Measurements from ENCODE around the gene TNXB.

The TNXB gene, protein sequence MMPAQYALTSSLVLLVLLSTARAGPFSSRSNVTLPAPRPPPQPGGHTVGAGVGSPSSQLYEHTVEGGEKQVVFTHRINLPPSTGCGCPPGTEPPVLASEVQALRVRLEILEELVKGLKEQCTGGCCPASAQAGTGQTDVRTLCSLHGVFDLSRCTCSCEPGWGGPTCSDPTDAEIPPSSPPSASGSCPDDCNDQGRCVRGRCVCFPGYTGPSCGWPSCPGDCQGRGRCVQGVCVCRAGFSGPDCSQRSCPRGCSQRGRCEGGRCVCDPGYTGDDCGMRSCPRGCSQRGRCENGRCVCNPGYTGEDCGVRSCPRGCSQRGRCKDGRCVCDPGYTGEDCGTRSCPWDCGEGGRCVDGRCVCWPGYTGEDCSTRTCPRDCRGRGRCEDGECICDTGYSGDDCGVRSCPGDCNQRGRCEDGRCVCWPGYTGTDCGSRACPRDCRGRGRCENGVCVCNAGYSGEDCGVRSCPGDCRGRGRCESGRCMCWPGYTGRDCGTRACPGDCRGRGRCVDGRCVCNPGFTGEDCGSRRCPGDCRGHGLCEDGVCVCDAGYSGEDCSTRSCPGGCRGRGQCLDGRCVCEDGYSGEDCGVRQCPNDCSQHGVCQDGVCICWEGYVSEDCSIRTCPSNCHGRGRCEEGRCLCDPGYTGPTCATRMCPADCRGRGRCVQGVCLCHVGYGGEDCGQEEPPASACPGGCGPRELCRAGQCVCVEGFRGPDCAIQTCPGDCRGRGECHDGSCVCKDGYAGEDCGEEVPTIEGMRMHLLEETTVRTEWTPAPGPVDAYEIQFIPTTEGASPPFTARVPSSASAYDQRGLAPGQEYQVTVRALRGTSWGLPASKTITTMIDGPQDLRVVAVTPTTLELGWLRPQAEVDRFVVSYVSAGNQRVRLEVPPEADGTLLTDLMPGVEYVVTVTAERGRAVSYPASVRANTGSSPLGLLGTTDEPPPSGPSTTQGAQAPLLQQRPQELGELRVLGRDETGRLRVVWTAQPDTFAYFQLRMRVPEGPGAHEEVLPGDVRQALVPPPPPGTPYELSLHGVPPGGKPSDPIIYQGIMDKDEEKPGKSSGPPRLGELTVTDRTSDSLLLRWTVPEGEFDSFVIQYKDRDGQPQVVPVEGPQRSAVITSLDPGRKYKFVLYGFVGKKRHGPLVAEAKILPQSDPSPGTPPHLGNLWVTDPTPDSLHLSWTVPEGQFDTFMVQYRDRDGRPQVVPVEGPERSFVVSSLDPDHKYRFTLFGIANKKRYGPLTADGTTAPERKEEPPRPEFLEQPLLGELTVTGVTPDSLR (N-terminal part only)

DNA sequence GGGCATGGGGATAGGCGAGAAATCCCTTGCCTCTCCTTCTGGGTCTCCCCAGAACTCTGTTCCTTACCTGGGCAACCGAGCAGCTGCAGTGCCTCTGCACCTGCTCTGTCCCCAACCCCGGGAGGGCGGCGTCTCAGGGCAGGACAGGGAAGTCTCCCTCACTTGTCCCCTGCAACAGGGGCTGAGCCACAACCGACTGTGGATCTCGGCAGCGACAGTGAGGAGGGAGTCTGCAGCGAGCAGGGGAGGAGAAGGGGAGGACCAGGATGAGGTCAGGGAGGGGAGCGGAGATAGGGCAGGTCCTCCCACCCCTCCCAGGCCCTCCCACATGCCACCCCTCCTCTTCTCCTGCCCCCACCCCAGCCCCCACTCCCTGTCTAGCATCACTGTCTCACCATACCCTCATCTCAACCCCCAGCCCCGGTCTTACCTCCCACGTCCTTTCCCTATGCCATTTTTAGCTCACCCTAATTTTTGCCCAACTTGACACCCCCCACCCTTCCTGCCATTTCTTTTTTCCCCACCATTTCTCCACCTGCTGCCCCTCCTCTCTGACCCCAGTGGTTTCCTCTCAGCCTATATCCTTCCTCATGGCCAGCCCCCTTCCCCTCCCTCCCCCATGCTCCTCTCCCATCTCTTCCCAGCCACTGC lies at the start of gene TNXB:
TNXB (minus strand) TSS at position 225 of the 651 bp plus-strand sequence. CDS start 11,140 bp downstream, outside the sequence.
- no peak within 1 kb of the TSS for H3K4me3 ChIP-seq (ENCODE audit: low read depth, low read length)
- DNase-seq (ENCODE audit: low read depth): no peak

DNA sequence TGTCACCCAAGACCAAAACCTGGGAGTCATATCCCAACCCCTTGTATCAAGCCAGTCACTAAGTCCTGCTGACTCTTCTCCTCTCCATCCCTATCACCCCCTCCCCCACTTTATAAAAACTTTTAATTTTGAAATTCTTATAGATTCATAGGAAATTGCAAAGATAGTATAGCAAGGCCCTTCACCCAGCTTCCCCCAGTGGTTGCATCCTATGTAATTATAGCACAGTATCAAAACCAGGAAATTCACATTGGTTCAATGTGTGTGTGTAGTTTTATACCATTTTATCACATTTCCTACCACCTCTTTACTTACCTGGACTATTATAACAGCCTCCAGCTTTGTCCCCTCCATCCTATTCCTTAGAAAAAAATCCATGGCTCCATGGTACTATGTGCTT lies 48.9 kb upstream of the TNXB start:
- no peak overlapping the region for H3K4me3 ChIP-seq (ENCODE audit: low read depth, low read length)
- no peak for DNase-seq (ENCODE audit: low read depth)

DNA sequence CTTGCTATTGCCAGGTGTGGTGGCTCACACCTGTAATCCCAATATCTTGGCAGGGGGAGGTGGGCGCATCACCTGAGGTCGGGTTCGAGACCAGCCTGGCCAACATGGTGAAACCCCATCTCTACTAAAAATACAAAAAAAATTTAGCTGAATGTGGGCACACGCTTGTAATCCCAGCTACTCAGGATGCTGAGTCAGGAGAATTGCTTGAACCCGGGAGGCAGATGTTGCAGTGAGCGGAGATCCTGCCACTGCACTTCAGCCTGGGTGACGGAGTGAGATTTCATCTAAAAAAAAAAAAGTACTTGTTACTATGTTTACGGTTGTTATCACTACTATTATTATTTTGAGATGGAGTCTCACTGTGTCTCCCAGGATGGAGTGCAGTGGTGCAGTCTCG lies 47.8 kb upstream of the TNXB start:
- DNase-seq (ENCODE audit: low read depth): no peak
- H3K4me3 ChIP-seq (ENCODE audit: low read depth, low read length): no peak overlapping the region

DNA sequence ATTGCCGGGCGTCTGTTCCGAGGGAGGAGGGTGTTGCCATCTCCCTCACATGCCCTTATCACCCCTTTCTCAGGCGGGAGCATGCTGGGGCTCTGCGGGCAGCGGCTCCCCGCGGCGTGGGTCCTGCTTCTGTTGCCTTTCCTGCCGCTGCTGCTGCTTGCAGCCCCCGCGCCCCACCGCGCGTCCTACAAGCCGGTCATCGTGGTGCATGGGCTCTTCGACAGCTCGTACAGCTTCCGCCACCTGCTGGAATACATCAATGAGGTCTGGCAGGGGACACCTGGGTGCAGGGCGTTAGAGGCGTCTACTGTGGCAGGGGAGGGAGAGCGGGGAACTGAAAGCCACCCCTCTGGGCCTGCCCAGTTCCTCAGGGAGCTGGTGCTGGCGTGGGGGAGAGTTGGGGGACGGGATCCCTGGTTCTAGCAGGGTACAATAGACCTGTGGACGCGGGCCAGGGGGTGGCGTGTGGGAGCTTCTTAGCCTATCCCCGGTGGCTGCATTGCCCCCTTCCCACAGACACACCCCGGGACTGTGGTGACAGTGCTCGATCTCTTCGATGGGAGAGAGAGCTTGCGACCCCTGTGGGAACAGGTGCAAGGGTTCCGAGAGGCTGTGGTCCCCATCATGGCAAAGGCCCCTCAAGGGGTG lies 45.5 kb upstream of the TNXB start:
- DNase-seq (ENCODE audit: low read depth): no peak
- H3K4me3 ChIP-seq (ENCODE audit: low read depth, low read length): peak overlapping the region; percentile 78

DNA sequence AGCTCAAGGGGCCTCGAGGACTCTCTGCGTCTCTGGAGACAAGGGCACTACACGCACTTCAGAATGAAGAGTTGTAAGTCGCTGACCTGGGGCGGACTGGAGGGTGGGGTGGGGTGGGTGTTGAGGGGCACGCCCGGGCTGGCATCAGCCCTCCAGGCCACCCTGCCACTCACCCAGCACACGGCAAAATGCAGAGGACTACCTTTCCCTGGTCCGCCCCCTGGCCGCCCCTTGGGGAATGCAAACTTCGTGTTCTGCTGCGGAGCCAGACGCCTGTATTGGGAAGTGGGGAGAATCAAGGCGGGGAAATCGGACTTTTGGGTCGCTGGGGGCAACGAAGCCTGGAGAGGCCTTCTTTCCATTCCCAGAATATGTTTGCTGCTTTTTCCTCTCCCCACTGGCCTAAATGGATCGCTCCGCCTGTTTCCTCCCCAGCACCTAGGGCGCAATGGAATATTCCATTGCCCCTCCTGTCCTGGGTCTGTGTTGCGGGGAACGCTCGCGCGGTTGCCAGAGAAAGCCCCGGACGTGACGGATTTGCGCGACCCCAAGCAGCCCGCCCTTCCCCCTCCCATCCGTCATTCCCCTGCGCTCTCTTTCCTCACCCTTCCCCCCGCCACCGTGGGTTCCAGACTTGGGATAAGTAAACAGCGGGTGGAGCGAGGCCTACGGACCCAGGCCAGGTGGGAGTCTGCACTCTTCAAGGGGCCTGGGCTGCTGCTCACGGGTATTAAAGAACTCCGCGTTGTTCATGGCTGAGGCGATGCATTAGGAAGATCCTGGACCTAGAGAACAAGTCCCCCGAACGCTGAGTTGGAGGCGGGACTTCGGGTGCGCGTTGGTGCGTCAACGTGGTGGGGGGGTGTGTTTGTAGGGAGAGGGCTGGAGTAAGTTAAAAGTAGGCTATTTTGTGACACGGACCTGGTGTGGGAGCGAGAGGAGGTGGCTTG lies 44.7 kb upstream of the TNXB start, which contains the start of gene PPT2:
PPT2 (plus strand) TSS at position 578 of the 950 bp plus-strand sequence. CDS start 454 bp downstream, outside the sequence.
- H3K4me3 ChIP-seq (ENCODE audit: low read depth, low read length): peak within 1 kb of the TSS; percentile 78
- peak; percentile 88 for DNase-seq (ENCODE audit: low read depth)

DNA sequence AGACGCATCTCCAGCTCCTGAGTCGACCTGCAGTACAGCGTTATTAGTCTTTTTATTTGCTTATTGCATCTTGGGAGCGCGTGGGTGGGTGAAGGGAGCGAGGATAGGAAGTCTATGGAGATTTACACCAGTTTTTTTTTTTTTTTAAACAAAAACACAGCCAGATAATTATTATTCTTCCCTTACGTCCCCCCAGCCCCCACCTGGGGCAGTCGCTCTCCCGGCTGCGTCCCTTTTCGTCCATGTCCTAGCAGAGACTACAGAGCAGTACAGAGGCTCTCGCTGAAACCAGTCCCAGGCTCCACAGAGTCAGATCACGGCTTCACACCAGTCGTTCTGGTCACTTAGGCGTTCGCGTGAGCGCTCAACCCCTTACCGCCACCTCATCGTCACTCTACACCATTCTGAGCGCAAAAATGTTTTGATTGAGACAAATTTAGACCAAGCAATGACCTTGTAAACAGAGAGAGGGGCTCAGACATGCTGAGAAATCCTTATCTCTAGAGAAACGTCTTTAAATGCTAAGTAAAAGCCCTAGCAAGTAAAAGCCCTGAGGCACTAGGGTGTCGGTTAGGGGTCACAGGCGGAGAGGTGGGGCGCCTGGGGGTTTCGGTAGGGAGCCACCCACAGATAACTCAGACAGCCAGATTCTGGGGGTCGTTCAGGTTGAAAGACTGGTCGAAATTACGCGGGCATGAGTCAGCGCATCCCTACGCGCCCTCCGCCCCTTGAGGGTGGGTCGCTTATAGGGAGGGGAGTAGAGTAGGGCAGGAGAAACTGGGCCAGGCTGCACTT lies 43.8 kb upstream of the TNXB start:
- DNase-seq (ENCODE audit: low read depth): no peak
- H3K4me3 ChIP-seq (ENCODE audit: low read depth, low read length): peak overlapping the region; percentile 78

DNA sequence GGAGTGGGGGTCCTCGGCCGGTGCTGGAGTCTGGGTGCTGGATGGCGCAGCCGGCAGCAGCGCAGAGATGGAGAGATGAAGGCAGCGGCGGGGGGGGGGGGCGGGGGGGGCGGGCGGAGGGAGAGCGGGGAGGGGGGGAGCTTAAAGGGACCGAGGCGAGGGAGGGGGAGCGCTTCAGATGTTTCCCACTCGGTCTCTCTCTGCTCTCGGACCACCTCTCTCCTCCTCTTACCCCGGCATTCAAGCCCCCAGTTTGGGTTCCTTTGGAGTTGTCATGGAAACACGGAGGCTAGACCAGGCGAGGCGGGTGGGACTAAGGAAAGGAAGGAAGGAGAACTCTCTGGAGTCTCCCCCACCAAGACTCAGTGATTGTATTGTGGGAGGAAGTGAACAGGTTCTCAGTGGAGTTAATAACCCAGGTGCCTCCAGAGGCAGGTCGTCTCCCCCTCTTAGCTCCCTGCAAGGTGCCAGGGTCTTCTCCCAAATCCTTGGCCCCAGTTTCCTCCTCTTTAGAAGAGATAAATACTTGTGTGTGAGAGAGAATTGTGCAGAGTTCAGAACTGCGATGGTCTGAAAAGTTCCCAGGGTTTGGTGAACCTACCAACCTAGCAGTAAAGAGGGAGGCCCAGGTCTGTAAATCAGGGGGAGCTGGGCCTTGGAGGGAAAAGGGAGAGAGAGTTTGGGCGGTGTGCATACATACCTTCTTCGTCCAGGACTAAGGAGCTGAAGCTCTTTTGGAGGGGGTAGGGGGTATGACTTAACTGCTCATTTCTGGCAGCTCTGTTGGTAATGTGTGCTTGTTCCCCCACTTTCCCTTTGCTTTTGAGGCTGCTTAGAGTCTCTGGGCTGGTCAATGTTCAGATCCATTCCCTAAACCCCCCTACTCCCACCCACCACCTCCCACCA lies 43.0 kb upstream of the TNXB start, which contains the start of gene PRRT1:
PRRT1 (minus strand) TSS at position 77 of the 906 bp plus-strand sequence. CDS start 112 bp downstream, outside the sequence.
- peak within 1 kb of the TSS; percentile 78 for H3K4me3 ChIP-seq (ENCODE audit: low read depth, low read length)
- no peak for DNase-seq (ENCODE audit: low read depth)

DNA sequence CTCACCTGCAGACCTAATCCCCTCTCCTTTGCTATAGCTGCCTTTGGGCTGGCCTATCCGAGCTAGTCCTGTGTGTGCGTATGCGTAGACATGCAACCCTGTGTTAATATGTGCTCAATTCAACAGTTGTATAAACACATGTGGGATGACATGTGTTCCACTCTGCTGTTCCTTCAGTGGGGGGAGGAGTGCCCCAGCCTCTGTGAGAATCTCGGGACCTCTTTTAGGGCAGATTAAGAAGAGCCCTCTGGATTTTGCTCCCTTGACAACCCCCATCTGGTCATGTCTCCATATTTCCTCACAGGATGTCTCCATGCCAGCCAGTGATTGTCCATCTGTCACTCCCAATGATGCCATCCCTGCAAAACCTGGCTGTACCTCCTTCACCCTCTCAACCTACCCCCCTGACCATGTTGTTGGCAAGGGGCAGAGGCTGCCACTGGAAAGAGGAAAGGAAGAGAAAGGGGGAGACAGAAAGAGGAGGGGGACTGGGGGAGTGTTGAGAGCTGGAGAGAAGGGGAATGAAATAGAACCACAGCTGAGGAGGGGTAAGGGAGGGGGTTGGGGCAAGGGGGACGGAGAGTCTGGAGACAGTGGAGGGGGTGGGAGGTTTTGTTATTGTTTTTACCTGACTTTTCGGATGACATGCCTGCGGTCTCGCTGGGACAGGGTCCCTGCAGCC lies 42.2 kb upstream of the TNXB start:
- H3K4me3 ChIP-seq (ENCODE audit: low read depth, low read length): peak overlapping the region; percentile 78

DNA sequence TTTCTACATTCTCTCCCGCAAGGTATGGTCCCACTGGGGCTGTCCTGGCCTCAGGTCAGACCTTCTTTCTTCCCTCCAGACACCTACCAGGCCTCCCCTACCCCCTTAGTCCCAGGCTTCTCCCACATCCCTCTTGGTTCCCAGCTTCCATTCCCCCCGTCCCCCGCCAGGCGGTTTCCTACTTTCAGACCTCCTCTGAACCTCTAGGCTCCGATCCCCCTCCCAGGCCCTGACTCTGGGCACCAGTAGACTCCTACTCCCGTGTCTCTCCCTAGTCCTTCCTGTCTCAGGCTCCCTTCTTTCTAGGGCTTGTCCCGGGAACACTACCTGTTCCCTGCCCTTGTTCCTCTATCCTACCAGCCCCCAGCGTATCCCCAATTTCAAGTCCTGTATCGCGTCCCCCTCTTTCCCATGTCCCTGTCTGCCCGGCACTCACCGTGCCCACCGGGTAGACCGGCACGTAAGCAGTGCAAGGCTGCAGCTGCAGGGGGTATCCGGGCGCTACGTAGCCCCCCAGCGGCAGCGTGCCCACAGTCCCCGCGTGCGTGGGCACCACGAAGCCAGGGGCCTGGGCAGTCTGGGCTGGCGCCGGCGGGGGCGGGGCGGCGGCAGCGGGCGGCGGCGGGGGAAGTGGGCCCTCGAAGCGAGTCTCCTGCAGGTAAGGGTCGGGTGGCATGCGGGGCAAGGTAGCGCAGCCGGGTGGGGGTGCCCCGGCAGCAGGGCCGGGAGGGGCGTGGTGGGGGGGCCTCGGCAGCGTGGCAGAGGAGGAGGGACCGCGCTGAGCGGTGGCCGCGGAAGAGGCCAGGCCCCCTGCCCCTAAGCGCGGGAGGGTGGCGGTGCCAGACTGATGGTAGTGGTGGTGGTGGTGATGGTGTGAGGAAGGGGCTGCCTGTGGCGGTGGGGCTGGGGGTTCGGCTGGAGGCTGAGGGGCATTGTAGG lies 41.1 kb upstream of the TNXB start:
- no peak overlapping the region for H3K4me3 ChIP-seq (ENCODE audit: low read depth, low read length)

More for the DNA sequence above, 42.2 kb upstream of the TNXB start:
- DNase-seq (ENCODE audit: low read depth): no peak

DNA sequence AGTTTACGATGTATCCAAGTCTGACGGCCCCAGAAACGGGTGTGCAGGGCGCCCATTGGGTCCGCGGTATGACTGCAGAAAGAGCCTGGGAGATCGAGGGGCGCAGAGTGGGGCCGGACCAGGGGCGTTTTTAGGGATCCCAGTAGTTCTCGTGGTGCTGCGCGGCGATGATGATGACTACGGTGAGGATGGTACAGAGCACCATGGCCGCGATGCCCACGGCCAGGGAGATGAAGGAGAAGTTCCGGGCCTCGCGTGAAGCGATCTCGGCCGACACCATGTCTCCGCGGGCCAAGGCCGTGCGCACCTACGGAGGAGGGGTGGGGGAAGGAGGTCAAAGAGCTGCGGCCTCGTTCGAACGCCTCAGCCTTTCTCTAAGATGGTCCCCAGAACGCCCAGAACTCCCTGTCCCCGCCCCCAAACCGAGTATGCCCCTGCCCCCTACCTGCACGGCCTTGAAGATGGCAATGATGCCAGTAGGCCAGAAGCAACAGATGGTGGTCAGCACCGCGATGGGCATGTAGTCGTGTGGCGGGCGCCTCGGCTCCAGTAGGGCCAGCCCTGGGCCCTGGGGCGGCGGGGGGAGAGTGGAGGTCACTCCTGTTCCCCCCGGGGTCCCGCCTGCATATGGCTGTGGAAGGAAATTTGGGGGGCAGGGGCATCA lies 40.1 kb upstream of the TNXB start:
- H3K4me3 ChIP-seq (ENCODE audit: low read depth, low read length): peak overlapping the region; percentile 20
- DNase-seq (ENCODE audit: low read depth): no peak

More for the DNA sequence above, 41.1 kb upstream of the TNXB start:
- DNase-seq (ENCODE audit: low read depth): no peak

DNA sequence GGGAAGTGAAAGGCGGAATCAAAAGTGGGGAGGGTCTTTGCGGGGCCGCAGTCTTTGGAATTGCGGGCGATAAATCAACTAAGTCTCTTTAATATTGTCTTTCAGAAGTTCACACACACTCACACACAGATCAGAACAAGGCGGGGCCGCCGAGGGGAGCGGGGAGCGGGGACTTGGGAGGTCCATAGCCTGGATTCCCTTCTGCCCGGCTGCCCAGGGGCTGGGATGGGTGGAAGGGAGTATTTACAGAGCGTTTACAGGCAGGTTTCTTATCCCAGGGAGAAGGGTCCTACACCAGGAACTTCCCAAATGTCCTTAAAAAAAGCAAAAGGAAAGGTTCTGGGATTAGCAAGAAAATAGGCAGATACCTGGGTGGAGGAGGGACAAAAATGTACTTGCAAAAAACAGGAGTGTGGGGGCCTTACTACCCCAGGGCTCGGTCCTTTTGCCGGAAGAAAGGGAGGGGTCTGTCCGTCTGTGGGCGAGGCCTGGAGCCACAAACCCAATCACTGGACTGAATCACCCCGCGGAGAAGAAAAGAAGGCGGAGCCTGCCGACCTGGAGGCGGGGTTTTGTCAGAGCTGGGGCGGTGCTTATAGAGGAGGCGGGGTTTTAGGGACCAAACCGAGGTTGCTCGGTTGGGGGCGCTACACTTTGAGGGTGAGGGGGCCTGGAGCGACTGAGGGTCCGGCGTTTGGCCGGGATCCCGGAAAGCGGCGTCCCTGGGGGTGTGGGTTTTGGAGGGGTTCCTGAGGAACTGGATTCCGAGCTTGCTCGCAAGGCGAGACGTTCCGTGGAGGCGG lies 39.4 kb upstream of the TNXB start:
- H3K4me3 ChIP-seq (ENCODE audit: low read depth, low read length): peak overlapping the region; percentile 21
- DNase-seq (ENCODE audit: low read depth): no peak

DNA sequence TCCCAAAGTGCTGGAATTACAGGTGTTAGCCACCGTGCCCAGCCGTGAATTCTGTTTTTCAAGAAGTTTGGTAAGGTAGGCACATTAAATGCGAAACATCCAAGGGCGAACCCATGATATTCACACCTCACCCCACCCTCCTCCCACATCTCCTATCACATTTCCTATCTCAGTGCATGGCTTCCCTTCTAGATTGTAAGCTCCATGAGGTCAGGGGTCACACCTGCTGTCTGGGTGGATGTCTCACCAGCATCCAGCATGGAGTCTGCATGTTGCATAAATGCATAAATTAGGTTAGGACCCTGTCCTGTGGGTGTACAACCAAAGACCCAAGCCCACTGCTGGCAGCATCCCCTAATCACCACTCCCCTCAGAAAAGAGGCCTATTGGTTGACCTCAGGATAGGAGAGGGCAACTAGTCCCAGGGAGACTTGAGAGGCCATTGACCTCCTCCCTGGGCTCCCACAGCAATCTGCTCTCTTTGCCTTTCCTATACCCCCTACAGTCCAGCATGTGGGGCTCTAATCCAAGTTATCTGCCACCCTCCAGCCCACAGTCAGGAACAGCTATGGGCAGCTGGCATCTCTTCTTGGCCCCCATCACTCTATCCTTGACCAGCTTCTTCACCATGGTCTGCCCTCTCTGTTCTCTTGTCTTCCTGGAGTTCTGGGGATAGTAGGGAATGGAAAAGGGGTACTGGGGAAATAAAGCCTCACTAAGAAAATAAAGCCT lies 38.4 kb upstream of the TNXB start:
- no peak overlapping the region for H3K4me3 ChIP-seq (ENCODE audit: low read depth, low read length)
- DNase-seq (ENCODE audit: low read depth): no peak
